OCI-LY1 (cell line): Measurements from ENCODE around the gene GAPDH.
"Not testable (repeated sequence)": the region's sequence is repeated elsewhere in the genome, so short reads cannot be mapped to it uniquely, and the experiment has no call there.

Source experiments
- H2AFZ ChIP-seq: fragments of 200-600 bp; sonication (generic), shearing (Covaris generic); 2 replicates; pipeline ENCODE4 v1.6.0; 2014; ENCODE audit warnings: antibody characterized with exemption, mild to moderate bottlenecking, low read length
- H3F3A ChIP-seq: fragments of 200-600 bp; sonication (generic), shearing (Covaris generic); 2 replicates; pipeline ENCODE4 v1.6.0; 2014; ENCODE audit warnings: mild to moderate bottlenecking, antibody characterized with exemption, low read length, moderate library complexity; ENCODE audit not compliant: insufficient read depth
- H3K27ac ChIP-seq: fragments of 200-600 bp; sonication (generic); 2 replicates; pipeline ENCODE4 v1.5.1; 2014; ENCODE audit warnings: low read length, mixed run types, mild to moderate bottlenecking, low read depth; ENCODE audit not compliant: poor library complexity, severe bottlenecking
- H3K27me3 ChIP-seq: fragments of 200-600 bp; sonication (generic); 2 replicates; pipeline ENCODE4 v1.6.0; 2014; ENCODE audit warnings: antibody characterized with exemption, mild to moderate bottlenecking, low read length, moderate library complexity; ENCODE audit not compliant: insufficient read depth
- H3K36me3 ChIP-seq: fragments of 200-600 bp; sonication (generic); 2 replicates; pipeline ENCODE4 v1.6.1; 2014; ENCODE audit warnings: mild to moderate bottlenecking, antibody characterized with exemption, low read length, moderate library complexity, mixed read lengths; ENCODE audit not compliant: insufficient read depth
- H3K4me1 ChIP-seq: fragments of 200-600 bp; sonication (generic); 2 replicates; pipeline ENCODE4 v1.5.1; 2014; ENCODE audit warnings: mild to moderate bottlenecking, low read length, moderate library complexity; ENCODE audit not compliant: insufficient read depth, severe bottlenecking
- H3K4me2 ChIP-seq: fragments of 200-600 bp; sonication (generic), shearing (Covaris generic); 2 replicates; pipeline ENCODE4 v1.6.1; 2014; ENCODE audit warnings: low read length
- H3K4me3 ChIP-seq: fragments of 200-600 bp; sonication (generic); 2 replicates; pipeline ENCODE4 v1.5.1; 2014; ENCODE audit warnings: low read length, low read depth, mild to moderate bottlenecking, mixed read lengths; ENCODE audit not compliant: poor library complexity, severe bottlenecking
- H3K79me2 ChIP-seq: fragments of 200-600 bp; shearing (Covaris generic); 2 replicates; pipeline ENCODE4 v1.6.1; 2016; ENCODE audit warnings: mixed run types, low read length, mixed read lengths; ENCODE audit not compliant: insufficient read depth
- H3K9ac ChIP-seq: fragments of 200-600 bp; sonication (generic), shearing (Covaris generic); 2 replicates; pipeline ENCODE4 v1.6.1; 2014; ENCODE audit warnings: mild to moderate bottlenecking, low read length, mixed read lengths
- H3K9me2 ChIP-seq: fragments of 200-600 bp; sonication (generic), shearing (Covaris generic); 2 replicates; pipeline ENCODE4 v1.6.1; 2014; ENCODE audit warnings: low read depth, mild to moderate bottlenecking, low read length, mixed read lengths
- H3K9me3 ChIP-seq: fragments of 200-600 bp; shearing (Covaris generic); 2 replicates; pipeline ENCODE4 v1.6.1; 2014; ENCODE audit warnings: low read length, mixed read lengths
- H4K20me1 ChIP-seq: fragments of 200-600 bp; sonication (generic), shearing (Covaris generic); 2 replicates; pipeline ENCODE4 v1.6.0; 2016; ENCODE audit warnings: mild to moderate bottlenecking, low read length; ENCODE audit not compliant: insufficient read depth
- EZH2 ChIP-seq: fragments of 200-600 bp; sonication (generic), shearing (Covaris generic); IDR thresholded peaks from 2 replicates; pipeline ENCODE4 v1.8.0; 2017; ENCODE audit warnings: borderline replicate concordance, mixed run types, mild to moderate bottlenecking, antibody characterized with exemption, low read length, moderate library complexity, mixed read lengths
- TF ChIP-seq, protein P1 (sequence below): fragments of 200-600 bp; sonication (generic), shearing (Covaris generic); IDR thresholded peaks from 2 replicates; pipeline ENCODE4 v1.5.1; 2017; ENCODE audit warnings: mild to moderate bottlenecking, antibody characterized with exemption, low read length, moderate library complexity, mixed read lengths

Gene GAPDH

GRCh38 chr12:6494968-6495367, 39.3 kb upstream of the GAPDH start:
- Histone ChIP-seq H3K27me3 (no peaks in the 10 kb centered on the region), H3K4me2 (peak overlapping the region; percentile 79), H3F3A (no peaks in the 10 kb centered on the region), H3K79me2 (peaks cover 30% of the 10 kb centered on the region), H3K9me3 (no peaks in the 10 kb centered on the region), H3K9me2 (no peaks in the 10 kb centered on the region), H3K27ac (peak overlapping the region; percentile 96), H3K4me1 (peaks cover 37% of the 10 kb centered on the region), H2AFZ (no peak overlapping the region), H3K36me3 (peaks cover 65% of the 10 kb centered on the region), H3K4me3 (peak overlapping the region; percentile 94), H4K20me1 (no peaks in the 10 kb centered on the region), H3K9ac (peak overlapping the region; percentile 95)
- no peak for TF ChIP-seq EZH2
- TF ChIP-seq, protein P1, sequence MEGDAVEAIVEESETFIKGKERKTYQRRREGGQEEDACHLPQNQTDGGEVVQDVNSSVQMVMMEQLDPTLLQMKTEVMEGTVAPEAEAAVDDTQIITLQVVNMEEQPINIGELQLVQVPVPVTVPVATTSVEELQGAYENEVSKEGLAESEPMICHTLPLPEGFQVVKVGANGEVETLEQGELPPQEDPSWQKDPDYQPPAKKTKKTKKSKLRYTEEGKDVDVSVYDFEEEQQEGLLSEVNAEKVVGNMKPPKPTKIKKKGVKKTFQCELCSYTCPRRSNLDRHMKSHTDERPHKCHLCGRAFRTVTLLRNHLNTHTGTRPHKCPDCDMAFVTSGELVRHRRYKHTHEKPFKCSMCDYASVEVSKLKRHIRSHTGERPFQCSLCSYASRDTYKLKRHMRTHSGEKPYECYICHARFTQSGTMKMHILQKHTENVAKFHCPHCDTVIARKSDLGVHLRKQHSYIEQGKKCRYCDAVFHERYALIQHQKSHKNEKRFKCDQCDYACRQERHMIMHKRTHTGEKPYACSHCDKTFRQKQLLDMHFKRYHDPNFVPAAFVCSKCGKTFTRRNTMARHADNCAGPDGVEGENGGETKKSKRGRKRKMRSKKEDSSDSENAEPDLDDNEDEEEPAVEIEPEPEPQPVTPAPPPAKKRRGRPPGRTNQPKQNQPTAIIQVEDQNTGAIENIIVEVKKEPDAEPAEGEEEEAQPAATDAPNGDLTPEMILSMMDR = no peak

- H3K4me3 ChIP-seq = not testable (repeated sequence)
Measured at GRCh38 chr12:6497291-6497690, 37.0 kb upstream of the GAPDH start.

DNA sequence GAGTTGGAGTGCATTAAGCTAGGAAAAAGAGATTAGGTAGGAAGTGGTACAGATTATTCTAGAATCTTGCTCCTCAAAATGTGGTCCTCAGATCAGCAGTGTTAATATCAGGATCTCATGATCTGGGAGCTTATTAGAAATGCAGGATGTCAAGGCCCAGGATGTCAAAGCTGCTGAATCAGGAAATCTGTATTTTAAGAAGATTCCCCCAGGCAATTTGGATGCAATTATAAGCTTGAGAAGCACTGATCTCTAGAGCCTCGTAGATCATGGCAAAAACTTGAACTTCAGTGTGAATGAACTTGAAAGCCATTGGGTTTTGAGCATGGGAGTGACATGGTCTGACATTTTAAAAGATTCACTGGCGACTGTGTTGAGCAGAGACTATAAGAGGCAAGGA, 33.9 kb upstream of the GAPDH start:
- H3K36me3 ChIP-seq = peaks cover 93% of the 10 kb centered on the region
- H3K4me2 ChIP-seq = no peak overlapping the region
- no peak overlapping the region for H3K4me3 ChIP-seq
- H3K9me2 ChIP-seq = no peaks in the 10 kb centered on the region
- no peaks in the 10 kb centered on the region for H3F3A ChIP-seq
- H4K20me1 ChIP-seq = no peaks in the 10 kb centered on the region
- no peak overlapping the region for H2AFZ ChIP-seq
- H3K79me2 ChIP-seq = peaks cover 36% of the 10 kb centered on the region
- no peaks in the 10 kb centered on the region for H3K27me3 ChIP-seq
- H3K4me1 ChIP-seq = peaks cover 17% of the 10 kb centered on the region
- H3K9me3 ChIP-seq = no peaks in the 10 kb centered on the region
- TF ChIP-seq, protein P1 = no peak
- TF ChIP-seq EZH2 = no peak
- no peak overlapping the region for H3K27ac ChIP-seq
- H3K9ac ChIP-seq = no peak overlapping the region

More at GRCh38 chr12:6497291-6497690, 37.0 kb upstream of the GAPDH start:
- H3K4me2 ChIP-seq, H3K9ac ChIP-seq, H4K20me1 ChIP-seq, H3F3A ChIP-seq, H2AFZ ChIP-seq, H3K9me2 ChIP-seq, H3K27ac ChIP-seq, H3K9me3 ChIP-seq, H3K27me3 ChIP-seq: not testable (repeated sequence)
- peaks cover 45% of the 10 kb centered on the region for H3K79me2 ChIP-seq
- peaks cover 29% of the 10 kb centered on the region for H3K4me1 ChIP-seq
- peaks cover 72% of the 10 kb centered on the region for H3K36me3 ChIP-seq

GRCh38 chr12:6507102-6507998, 27.0 kb upstream of the GAPDH start:
- H3K79me2 ChIP-seq = peaks cover 24% of the 10 kb centered on the region
- H3K36me3 ChIP-seq = peaks cover 79% of the 10 kb centered on the region

More at GRCh38 chr12:6507102-6507998, 27.0 kb upstream of the GAPDH start:
- no peak overlapping the region for H3K4me2 ChIP-seq
- H2AFZ ChIP-seq = no peak overlapping the region
- no peaks in the 10 kb centered on the region for H4K20me1 ChIP-seq
- no peaks in the 10 kb centered on the region for H3K9me2 ChIP-seq
- no peaks in the 10 kb centered on the region for H3F3A ChIP-seq
- H3K4me1 ChIP-seq = no peaks in the 10 kb centered on the region
- no peak for TF ChIP-seq EZH2
- TF ChIP-seq, protein P1 = no peak
- no peak overlapping the region for H3K9ac ChIP-seq
- no peak overlapping the region for H3K27ac ChIP-seq
- H3K27me3 ChIP-seq = no peaks in the 10 kb centered on the region
- H3K9me3 ChIP-seq = no peaks in the 10 kb centered on the region
- H3K4me3 ChIP-seq = no peak overlapping the region
